Measurements from ENCODE around the gene ZDHHC20. TPM values are rescaled to one million over a fixed set of nuclear protein-coding genes. Genes with fewer than 3 reads are reported as not detected.

ZDHHC20 gene
- total and polyA plus RNA-seq, 2 of the 13 experiments (the other 11 are each of a cell fraction or from before 2014, with no cell fraction given) = 19.9 to 59.9 TPM

DNA sequence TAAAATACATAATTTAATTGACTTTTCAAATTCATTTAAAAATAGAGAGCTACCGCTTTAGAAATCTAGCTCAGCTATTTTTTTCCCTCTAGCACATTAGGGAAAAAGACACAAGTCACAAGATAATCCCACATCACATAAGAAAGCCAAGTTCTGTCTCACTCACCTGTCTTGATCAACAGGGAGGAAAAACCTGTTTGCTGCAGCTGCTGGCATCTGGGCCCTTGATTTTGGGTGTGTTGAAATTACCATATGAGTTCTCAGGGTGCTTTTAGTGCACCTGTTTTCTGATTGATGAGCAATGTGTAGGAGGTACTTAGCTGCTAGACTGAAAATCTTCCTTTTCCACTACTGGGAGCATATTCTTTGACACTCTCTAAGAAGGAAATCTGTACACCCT, 53.8 kb downstream of the ZDHHC20 start:
- no peaks in the 10 kb centered on the region for H3K9me3 ChIP-seq (ENCODE audit: low read length)
- intact Hi-C loops (cut with micrococcal nuclease; ENCODE audit: unreplicated experiment) (no loop called here), in situ Hi-C loops (cut with HindIII; ENCODE audit: extremely low pct_ligation_motif_present, low pct_unique_long_range_greater_than_20kb) (no loop called here)
- no peaks in the 10 kb centered on the region for H3K27me3 ChIP-seq (ENCODE audit: control insufficient read depth in 1 of 2, insufficient read depth in 2 of 2, low read length in 2 of 2)
- TF ChIP-seq ARNTL (CRISPR knock-in tag; IDR thresholded peaks at IDR 0.05) (no peak), KLF16 (CRISPR knock-in tag; IDR thresholded peaks at IDR 0.05) (no peak), ZNF776 (CRISPR knock-in tag; IDR thresholded peaks at IDR 0.05) (no peak), NONO (IDR thresholded peaks at IDR 0.05) (no peak), NONO (CRISPR knock-in tag; conservative IDR thresholded peaks at IDR 0.05) (no peak), CBX1 (IDR thresholded peaks at IDR 0.05; ENCODE audit: low read depth) (no peak), ZNF7 (CRISPR knock-in tag; IDR thresholded peaks at IDR 0.05) (no peak), EP300 (IDR thresholded peaks at IDR 0.05; ENCODE audit: low read depth in 2 of 2, low read length in 2 of 2) (no peak), EP300 (CRISPR knock-in tag; IDR thresholded peaks at IDR 0.05; ENCODE audit: borderline replicate concordance) (no peak), ZMYM3 (CRISPR knock-in tag; IDR thresholded peaks at IDR 0.05) (no peak)
- ChIA-PET CTCF (ENCODE audit: low intra/inter-chr PET ratio, low total read pairs) (no interaction called here), POLR2A (no interaction called here)
- no peak for FAIRE-seq
- no peak overlapping the region for H3K4me3 ChIP-seq (replicated peaks in 1 of 3; ENCODE audit: insufficient read depth in 1 of 3, low read depth in 2 of 3, low read length in 3 of 3)
- peaks cover 20% of the 10 kb centered on the region for H3K4me1 ChIP-seq (ENCODE audit: insufficient read depth, low read length)
- H4K20me1 ChIP-seq (ENCODE audit: insufficient read depth, low read length) = no peaks in the 10 kb centered on the region
- H2AFZ ChIP-seq (ENCODE audit: low read length) = no peak overlapping the region
- peaks cover 0 to 8% of the 10 kb centered on the region in 2 experiments; a peak in 1 of 5 replicates for H3K36me3 ChIP-seq (replicated peaks in 1 of 2; ENCODE audit: control insufficient read depth in 1 of 2, insufficient read depth in 2 of 2, low read length in 2 of 2)
- H3K79me2 ChIP-seq (ENCODE audit: insufficient read depth, low read length) = no peaks in the 10 kb centered on the region
- H3K9ac ChIP-seq (ENCODE audit: insufficient read depth, low read depth, low read length) = no peak overlapping the region
- ATAC-seq = no peak
- no peak overlapping the region for H3K4me2 ChIP-seq (ENCODE audit: low read depth, low read length)
- no peak for DNase-seq (ENCODE audit: low spot score)
- H3K27ac ChIP-seq (ENCODE audit: extremely low read length, insufficient read depth, low read length) = no peak overlapping the region
- 98% methylated on average over 1 of the region's 1 CpG for WGBS (ENCODE audit: low lambda C conversion rate)
- BruUV-seq (replicated peaks) = no TSS peak
